HG02870 (cell line): ENCODE measurements around the gene OR5W2.
A peak's percentile ranks its signal among the peaks of the same experiment; 100 is the strongest.
"Not testable (repeated sequence)": the region's sequence is repeated elsewhere in the genome, so short reads cannot be mapped to it uniquely, and the experiment has no call there.

ENCODE experiments used
- ATAC-seq: cut with Tn5 transposase; IDR thresholded peaks from one replicate; pipeline ENCODE4 v1.9.1; 2021; ENCODE audit warnings: mild to moderate bottlenecking, moderate library complexity; ENCODE audit not compliant: unreplicated experiment

Gene OR5W2

DNA sequence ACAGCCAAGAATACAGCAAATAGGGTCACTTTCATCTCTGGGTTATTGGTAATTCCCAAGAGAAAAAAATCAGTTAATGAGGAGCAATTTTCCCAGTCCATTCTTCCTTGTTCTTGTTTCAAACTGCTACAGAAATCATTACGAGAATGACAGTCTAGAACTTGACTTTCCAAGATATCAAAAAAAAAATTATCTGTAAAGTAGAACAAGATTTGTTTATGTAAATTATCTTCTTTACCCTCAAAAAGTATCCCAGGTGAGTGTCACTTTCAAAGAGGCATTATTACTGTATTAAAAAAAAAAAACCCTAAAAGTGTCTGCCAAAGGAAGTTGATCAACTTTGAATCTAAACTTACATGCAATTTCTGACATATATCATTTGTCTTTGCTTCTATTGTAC is at the start of gene OR5W2:
TSS of gene OR5W2 (minus strand) at position 101 of the 400 bp plus-strand sequence. CDS start at position 101, 0 bp downstream.
- ATAC-seq: no peak

DNA sequence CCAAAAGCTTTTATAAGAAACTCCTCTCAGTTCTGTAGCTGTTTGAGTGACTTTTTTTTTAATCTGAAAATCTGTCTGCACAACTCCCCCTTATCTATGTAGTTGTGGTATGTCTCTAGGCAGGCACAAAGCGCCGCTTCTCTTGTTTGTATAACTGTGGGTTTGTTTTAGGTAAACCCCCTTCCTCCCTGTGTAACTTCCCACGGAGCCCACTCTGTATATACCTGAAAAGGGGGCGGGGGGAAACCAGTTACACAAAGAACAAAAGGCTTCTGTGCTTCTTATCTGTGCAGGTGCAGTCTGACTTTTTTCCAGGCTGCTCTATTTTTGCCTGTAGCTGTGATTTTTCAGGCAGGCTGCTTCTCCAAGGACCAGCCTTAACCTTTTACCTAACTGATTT is 42.1 kb upstream of the OR5W2 start:
- ATAC-seq: no peak

DNA sequence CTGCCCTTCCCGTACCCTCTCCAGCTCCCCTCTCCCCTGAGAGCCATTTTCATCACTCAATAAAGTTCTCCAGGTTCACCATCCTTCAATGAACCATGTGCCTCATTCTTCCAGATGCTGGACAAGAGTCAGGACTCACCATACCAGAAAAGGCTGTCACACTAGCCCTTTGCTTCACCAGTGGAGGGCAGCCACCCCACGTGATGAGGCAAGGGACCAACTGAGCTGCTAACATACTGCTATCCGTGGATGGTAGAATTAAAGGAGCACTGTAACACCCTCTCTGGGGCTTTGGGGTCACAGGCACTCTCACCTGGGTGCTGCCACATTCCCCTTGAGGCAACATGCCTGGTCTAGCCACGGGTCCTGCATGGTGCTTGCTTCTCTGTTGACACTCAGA is 34.9 kb upstream of the OR5W2 start:
- no peak for ATAC-seq

DNA sequence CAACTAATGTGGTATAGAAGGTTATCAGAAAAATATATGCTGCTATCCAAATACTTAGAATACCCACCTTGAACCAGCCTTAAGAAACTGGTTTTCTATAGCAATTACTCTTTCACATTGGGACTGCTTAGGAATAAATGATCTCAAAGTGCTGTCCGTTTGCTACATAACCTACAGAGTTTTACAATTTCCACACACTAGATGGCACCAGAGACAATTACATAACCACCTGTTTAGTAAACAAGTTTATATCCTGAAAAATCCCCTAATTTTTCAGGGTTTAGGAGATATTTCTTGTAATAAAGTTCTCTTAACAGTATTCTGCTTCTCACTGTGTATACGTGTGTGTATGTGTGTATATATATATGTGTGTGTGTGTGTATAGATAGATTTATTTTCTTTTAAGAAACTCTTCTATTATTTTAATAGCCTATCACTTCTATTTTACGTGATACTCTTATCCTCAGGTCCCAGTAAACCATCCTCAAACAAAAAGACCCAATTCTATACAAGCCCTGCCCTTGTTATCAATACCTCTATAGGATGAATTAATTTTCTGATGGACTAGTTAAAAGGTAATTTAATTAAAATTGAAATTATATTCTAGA is 28.5 kb upstream of the OR5W2 start:
- peak; percentile 47 for ATAC-seq

DNA sequence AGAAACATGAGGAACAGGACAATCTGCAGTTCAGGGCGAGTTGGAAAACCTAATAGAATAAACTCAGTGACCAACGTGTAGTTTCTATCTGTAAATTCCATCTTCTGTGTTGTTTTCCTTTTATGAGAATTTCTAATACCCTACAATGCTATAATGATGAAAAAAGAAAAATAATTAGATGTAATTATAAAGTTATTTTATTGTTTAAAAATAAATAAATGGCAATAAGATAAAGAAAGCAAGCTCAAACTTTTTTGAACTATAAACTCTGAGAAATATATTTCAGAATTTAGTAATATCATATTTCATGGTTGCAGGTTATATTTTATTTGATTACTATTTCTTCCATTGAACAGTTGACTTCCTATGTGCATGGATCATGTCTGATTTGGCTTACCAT is 21.9 kb upstream of the OR5W2 start, which contains the start of gene OR5I1:
TSS of gene OR5I1 (minus strand) at position 101 of the 400 bp plus-strand sequence. CDS start at position 101, 0 bp downstream.
- no peak for ATAC-seq

DNA sequence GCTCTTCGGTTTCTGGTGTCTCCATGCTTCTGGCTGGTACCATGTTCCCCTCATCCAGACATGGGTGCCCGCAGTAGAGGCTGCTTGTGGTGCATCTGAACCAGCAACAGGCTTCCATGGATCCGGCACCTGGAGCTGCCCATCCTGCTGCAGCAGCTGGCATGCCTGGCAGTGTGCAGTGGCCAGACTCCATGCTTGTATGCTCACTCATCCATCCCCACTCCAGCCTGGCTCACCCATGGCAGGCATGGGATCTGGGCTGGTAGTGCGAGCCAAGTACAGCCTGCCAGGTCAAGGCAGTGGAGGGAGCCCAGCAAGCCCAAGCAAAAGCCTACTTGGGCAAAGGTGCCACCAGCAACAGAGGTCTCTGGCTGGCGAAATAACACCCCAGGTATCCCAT is 6.2 kb upstream of the OR5W2 start:
- ATAC-seq: no peak

DNA sequence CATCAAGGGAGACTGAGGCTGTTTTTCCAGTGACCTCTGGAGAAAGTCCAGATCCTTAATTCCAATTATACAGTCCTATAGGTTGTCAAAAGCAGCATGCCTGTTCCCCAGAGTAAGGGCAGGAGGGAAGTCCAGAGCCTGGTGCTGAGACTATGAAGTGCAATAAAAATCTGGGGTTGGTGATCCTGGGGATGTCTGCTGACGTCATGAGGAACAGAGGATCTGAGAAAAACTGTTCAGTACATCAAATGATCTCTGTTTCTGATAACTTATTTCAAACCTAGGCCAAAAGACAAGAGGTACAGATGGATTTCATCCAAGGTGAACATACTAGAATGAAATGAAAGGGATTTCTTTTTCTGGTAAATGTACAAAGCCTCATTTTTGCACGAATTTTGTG is 12.1 kb downstream of the OR5W2 start:
- ATAC-seq: no peak

DNA sequence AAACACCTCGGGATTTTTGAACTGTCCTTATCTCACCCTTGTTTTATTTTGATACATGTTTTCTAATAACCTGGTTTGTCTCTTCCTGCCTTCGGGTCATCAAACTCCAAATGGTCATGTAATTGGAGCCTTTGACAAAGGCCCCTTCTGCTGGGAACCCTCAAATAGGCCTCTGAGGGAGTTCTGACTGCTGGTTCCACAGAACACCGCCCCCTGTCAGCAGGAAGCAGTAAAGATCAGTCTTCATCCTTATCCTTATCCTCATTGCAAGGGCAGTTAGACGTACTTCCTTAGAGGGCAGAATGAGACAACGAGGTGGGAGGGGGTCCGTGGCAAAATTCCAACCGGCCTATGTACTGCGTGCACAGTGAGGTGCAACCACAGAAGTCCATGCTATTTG is 19.2 kb downstream of the OR5W2 start:
- no peak for ATAC-seq

DNA sequence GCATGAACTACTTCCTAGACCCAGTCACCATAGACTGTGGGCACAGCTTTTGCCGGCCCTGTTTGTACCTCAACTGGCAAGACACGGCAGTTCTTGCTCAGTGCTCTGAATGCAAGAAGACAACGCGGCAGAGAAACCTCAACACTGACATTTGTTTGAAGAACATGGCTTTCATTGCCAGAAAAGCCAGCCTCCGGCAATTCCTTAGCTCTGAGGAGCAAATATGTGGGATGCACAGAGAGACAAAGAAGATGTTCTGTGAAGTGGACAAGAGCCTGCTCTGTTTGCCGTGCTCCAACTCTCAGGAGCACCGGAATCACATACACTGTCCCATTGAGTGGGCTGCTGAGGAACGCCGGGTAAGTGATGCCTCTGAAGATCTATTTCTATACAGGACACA is 28.9 kb downstream of the OR5W2 start:
- ATAC-seq: not testable (repeated sequence)

DNA sequence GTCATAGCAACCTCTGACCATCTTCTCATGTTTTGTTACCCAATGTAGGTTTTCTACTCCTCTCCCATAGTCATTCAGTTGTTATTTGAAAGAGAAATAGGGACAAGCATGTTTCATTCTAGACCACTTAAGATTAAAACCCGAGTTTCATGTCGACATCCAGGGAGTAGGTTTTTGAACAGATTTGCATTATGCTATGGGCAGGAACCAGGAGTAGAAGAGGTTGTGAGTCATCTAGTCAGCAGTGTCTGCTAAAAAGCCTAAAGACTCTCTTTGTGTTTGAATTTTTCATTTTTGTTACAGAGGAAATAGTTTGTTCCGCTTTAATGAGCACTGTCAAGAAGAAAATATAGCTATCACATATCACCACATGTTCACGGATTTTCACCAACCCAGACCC is 29.4 kb downstream of the OR5W2 start:
- not testable (repeated sequence) for ATAC-seq

DNA sequence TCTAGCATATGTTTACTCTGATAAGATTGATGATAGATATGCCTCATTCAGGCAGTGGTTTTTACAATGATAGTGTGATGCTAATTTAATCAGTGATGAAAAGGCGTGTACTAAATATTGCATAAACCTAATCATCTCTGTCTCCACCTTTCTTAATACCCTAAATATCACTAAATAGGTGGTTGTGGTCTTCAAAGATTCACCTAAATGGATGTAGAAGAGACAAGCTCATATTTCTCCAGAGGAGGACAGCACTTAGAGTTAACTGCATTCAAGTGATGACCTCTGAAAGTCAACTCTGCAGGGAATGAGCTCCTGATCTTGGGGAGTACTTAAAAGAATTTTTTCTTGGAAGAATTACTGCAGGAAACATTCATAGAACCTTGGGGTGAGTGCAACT is 31.4 kb downstream of the OR5W2 start, which contains the start of gene TRIM51:
TSS of gene TRIM51 (plus strand) at position 301 of the 400 bp plus-strand sequence. CDS start 2,132 bp downstream, outside the sequence.
- ATAC-seq: not testable (repeated sequence)

DNA sequence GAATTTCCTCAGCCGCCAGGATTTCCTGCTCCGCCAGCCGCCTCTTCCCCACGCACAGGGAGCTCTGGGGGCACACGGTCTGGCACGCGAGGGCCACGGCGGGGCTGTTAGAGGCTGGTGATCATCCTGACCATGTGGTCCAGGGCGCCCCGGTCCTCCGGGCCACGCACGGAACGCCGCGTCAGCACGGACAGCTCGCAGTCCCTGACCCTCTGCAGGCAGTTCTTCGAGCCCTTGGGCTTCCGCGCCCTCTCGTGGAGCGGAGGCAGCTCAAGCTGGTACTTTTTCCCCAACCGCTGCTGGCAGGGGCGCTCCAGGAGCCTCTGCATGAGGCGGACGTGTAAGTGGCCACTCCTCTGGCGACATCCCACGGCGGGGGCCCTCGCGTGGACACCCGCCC is 41.2 kb downstream of the OR5W2 start:
- ATAC-seq: not testable (repeated sequence)

DNA sequence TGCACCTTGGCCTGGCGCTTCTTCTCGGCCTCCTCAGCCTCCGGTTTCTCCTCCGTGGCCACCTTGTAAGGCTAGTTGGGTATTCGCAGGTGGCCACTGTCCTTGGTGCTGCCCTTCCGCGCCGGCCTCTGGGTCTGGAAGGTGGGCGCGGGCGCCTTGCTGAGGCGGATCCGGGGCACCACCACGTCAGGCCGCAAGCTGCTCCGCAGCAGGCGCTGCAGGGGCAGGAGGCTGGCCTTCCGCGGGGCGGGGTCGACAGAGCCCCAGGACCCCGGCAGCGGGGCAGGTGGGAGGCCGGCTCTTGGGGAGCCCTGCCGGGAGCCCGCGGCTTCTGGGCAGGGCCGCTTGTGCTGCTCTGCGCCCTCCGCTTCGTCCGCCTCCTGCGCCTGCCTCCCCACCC is 41.7 kb downstream of the OR5W2 start:
- ATAC-seq: not testable (repeated sequence)

DNA sequence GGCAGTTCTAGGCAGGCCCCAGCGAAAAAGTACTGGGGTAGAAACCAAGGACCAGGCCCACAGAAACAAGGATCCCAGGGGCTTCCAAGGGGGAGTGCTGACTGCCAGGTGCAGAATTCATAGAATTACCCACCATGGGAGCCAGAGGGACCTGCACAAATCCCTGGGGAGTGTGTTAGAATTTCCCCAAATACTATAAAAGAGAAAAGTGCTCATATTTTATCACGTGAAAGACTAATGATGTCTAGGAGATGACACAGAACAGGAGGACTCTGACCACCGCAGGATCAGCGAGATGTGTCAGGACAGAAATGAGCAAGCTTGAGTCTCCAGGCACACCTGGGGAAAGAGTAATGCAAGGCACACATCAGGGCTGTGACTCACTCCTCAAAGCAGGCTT is 47.0 kb downstream of the OR5W2 start:
- not testable (repeated sequence) for ATAC-seq
